ENCODE data around the gene DHX30.
"Not testable (repeated sequence)": the region's sequence is repeated elsewhere in the genome, so short reads cannot be mapped to it uniquely, and the experiment has no call there.

The DHX30 gene, protein sequence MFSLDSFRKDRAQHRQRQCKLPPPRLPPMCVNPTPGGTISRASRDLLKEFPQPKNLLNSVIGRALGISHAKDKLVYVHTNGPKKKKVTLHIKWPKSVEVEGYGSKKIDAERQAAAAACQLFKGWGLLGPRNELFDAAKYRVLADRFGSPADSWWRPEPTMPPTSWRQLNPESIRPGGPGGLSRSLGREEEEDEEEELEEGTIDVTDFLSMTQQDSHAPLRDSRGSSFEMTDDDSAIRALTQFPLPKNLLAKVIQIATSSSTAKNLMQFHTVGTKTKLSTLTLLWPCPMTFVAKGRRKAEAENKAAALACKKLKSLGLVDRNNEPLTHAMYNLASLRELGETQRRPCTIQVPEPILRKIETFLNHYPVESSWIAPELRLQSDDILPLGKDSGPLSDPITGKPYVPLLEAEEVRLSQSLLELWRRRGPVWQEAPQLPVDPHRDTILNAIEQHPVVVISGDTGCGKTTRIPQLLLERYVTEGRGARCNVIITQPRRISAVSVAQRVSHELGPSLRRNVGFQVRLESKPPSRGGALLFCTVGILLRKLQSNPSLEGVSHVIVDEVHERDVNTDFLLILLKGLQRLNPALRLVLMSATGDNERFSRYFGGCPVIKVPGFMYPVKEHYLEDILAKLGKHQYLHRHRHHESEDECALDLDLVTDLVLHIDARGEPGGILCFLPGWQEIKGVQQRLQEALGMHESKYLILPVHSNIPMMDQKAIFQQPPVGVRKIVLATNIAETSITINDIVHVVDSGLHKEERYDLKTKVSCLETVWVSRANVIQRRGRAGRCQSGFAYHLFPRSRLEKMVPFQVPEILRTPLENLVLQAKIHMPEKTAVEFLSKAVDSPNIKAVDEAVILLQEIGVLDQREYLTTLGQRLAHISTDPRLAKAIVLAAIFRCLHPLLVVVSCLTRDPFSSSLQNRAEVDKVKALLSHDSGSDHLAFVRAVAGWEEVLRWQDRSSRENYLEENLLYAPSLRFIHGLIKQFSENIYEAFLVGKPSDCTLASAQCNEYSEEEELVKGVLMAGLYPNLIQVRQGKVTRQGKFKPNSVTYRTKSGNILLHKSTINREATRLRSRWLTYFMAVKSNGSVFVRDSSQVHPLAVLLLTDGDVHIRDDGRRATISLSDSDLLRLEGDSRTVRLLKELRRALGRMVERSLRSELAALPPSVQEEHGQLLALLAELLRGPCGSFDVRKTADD

DNA sequence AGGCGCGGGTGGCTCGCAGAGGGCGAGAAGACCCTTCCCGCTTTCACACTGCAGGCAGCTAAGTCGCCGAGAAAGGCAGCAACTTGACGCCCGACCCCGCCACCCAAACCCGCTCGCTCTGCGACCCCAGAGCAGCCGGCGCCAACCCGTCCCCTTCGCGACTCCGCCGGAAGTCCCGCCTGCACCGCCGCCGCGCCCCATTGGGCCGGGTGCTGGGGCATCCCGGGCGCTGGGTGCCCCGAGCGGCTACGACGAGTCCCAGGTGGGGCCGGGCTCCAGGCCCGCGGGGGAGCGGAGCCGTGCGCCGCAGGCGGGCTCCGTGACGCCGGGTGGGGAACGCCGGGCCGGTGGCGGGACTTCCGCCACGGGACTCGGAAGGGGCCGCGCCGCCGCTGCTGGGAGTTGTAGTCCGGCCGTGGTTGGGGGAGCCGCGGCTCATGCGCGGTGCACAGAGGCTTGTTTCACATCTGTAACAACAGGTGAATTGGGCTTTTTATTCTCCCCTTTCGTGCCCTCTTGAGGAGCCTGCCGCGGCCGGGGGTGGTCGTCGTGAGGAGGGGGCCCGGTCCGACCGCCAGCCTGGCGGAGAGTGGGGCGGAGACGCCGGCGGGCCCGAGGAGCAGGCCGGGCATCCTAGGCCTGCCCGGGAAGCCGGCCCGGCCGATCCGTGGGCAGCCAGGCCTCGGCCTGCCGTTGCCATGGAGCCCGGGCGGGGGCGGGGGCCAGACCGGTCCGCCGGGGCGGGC lies at the start of gene DHX30:
Gene DHX30, plus strand, starts transcription at position 405 of the 746 bp plus-strand sequence. CDS start 7,546 bp downstream, outside the sequence.
- DNase-seq, result peak; percentile 78

DNA sequence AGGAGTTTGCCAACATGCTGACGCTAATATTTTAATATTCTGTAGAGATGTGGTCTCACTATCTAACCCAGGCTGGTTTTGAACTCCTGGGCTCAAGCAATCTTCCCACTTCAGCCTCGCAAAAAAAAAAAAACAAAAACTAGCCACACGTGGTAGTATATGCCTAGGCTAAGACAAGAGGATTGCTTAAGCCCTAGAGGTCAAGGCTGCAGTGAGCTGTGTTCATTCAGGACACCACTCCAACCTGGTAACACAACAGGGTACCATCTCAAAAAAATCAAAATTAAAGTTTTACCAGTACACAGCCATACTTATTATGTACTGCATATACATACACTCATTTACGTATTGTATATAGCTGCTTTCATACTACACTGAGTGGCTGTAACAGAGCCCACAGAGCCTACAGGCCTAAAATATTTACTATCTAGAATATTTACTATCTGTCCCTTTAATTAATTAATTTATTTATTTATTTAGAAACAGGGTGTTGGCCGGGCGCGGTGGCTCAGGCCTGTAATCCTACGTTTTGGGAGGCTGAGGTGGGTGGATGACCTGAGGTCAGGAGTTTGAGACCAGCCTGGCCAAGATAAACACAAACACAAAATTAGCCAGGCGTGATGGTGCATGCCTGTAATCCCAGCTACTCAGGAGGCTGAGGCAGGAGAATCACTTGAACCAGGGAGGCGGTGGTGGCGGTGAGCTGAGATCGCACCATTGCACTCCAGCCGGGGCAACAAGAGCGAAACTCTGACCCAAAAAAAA lies 44.5 kb upstream of the DHX30 start:
- no peak for DNase-seq

DNA sequence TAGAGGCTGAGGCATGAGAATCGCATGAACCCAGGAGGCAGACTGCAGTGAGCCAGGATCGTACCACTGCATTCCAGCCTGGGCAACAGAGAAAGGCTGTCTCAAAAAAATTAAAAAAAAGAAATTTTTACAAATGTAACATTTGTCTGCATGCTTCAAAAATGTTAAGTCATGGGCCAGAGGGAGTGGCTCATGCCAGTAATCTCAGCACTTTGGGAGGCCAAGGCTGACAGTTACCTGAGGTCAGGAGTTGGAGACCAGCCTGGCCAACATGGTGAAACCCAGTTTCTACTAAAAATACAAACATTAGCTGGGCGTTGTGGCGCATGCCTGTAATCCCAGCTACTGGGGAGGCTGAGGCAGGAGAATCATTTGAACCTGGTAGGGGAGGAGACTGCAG lies 42.7 kb upstream of the DHX30 start:
- not testable (repeated sequence) for DNase-seq

DNA sequence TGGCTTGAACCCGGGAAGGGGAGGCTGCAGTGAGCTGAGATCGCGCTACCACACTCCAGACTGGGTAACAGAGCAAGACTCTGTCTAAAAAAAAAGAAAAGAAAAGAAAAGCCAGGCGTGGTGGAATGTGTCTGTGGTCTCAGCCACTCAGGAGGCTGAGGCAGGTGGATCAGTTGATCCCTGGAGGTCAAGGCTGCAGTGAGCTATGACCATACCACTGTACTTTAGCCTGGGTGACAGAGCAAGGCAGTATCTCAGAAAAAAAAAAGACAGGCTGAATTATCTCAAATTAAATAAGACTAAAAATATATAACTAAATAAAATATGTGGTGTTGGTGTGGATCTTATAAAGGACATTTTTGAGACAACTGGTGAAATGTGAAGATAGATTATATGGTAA lies 41.9 kb upstream of the DHX30 start:
- DNase-seq, result no peak

DNA sequence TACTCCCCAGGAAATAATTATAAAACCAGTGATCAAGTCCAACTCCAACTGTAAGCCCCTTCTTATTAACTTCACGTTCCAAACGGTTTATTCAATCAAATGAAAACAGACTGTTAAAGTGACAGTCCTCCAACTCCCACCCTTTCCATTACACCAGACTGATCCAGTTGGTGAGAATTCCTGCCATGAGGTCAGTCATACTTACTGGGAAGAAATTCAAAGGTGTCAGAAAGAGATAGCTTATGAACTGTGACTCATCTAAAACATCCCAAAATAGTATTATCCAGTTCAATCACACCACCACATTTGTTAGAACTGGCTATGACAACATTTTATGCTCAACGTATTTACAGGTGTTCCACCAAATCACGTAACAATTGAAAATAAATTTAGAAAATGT lies 40.7 kb upstream of the DHX30 start:
- no peak for DNase-seq

DNA sequence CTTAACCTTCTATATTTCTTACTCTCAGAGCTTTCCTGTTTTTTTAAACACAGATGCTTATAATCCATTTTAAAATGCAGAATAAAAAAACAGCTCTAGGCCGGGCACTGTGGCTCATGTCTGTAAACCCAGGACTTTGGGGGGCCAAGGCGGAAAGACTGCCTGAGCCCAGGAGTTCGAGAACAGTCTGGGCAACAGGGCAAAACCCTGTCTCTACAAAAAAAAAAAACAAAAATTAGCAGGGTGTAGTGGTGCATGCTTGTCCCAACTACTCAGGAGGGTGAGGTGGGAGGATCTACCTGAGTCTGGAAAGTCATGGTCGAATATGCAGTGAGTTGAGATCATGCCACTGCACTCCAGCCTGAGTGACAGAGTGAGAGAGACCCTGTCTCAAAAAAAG lies 36.8 kb upstream of the DHX30 start:
- no peak for DNase-seq

DNA sequence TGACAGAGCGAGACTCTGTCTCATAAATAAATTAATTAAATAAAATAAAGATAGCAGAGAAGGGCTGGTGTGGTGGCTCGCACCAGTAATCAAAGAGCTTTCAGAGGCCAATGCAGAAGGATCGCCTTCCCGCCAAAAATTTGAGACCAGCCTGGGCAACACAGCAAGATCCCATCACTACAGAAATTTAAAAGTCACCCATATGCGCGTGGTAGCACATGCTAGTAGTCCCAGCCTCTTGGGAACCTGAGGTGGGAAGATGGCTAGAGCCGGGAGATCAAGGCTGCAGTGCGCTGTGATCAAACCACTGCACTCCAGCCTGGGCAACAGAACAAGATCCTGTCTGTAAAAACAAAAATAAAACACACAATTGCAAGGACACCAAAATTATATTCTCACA lies 30.9 kb upstream of the DHX30 start:
- DNase-seq, result no peak

DNA sequence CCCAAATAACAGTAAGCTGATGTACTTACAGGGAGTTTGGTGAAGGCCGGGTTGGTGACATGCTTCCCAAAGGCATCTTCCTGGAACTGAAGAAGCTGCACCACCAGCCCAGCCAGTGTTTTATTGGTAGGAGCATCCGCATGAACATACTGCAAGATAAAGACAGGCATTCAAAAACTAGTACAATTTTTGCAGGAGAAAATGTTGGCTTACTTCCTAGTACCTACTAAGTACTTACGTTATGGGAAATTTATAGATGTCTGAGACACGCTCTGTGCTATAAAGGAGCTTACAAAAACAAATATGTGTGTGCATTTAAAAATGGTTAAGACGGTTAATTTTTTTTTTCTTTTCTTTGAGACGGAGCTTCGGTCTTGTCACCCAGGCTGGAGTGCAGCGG lies 30.1 kb upstream of the DHX30 start:
- no peak for DNase-seq

DNA sequence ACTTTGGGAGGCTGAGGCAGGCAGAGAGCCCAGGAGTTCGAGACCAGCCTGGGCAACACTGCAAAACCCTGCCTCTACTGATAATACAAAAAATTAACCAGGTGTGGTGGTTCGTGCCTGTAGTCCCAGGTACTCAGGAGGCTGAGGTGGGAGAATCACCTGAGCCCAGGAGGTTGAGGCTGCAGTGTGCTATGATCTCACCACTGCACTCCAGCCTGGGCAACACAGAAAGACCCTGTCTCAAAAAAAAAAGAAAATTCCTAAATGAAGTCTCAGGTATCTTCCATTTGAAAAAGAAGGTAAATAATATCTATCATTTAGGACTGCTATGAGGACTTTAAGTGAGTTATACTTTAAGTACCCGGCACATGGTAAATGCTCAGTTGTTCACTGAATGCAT lies 24.2 kb upstream of the DHX30 start:
- DNase-seq, result no peak

DNA sequence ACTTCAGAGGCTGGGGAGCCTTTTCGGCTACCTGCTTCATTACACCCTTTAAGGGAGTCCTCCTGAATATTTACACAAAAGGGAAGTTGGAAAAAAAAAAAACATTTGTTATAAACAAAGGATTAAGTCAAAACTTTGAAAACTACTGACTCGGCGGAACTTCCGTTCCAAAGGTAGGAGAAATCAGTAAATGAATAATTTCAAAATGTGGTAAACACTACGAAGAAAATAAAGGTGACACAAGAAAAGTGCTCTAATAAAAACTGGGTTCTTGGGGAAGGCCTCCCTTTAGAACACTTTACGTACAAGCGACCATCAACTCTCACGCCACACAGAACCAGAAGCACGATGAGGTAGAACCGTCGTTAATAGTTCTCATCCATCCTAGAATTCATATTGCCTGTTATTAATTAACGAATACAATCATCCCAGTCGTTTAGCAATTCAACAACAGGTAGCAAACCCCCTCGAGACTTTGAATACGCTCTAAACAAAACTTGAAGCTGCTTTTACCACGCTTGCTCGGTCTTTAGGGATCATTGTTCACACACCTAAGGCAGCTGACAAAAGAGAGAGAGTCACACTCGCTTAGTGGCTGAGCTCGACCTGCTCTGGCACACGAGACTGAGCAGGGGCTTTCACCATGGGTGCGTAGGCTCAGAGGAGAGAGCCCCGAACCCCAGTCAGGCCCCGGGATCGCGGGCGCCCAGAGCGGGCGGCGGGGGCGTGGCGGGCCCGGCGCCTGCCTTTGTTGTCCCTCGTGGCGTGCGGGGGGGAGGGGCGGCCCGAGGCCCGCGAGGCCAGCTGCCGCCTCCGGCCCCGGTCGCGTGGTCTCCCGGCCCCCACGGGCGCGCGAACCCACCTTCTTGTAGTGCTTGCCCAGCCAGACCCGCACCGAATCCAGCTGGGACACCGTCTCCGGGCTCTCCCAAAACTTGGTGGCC lies 21.9 kb upstream of the DHX30 start:
- peak; percentile 54 for DNase-seq

DNA sequence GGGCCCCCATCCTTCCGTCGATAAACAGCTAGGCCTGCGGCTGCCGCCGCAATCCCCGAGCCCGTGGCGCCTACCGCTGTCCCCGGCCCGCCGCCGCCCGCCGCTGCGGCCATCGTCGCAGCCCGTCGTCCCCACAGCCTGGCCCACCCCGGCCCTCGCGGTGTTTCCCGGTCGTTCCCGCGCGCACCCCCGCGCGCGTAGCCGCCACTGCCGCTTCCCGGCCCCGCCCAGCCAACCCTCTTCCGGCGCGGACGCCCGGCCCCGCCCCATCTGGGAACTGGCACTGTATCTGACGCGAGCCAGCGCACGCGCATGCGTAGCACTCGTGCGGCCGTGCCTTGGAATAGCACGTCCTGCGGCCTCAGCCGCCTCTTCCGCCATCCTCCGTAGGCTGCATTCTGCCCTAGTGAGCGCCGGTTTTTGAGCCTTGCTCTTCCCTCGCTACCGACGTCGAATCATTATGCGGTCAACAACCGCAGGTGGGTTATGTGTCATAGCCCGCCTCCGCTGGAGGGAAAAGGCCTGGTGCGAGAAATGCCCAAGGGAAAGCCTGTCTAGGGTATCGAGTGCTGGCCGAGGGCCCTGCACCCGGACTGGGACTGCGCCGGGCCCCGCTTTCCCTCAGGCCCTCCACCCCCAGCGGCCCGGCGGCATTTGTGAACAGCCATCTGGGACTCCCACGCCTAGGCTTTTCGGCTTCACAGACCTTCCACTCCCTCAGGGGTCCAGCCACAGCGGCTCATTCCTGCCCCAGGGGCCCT lies 21.1 kb upstream of the DHX30 start, which contains the start of gene SMARCC1:
Gene SMARCC1, minus strand, starts transcription at position 209 of the 761 bp plus-strand sequence. Its CDS starts 96 bp downstream, at position 113.
- DNase-seq, result peak; percentile 95

DNA sequence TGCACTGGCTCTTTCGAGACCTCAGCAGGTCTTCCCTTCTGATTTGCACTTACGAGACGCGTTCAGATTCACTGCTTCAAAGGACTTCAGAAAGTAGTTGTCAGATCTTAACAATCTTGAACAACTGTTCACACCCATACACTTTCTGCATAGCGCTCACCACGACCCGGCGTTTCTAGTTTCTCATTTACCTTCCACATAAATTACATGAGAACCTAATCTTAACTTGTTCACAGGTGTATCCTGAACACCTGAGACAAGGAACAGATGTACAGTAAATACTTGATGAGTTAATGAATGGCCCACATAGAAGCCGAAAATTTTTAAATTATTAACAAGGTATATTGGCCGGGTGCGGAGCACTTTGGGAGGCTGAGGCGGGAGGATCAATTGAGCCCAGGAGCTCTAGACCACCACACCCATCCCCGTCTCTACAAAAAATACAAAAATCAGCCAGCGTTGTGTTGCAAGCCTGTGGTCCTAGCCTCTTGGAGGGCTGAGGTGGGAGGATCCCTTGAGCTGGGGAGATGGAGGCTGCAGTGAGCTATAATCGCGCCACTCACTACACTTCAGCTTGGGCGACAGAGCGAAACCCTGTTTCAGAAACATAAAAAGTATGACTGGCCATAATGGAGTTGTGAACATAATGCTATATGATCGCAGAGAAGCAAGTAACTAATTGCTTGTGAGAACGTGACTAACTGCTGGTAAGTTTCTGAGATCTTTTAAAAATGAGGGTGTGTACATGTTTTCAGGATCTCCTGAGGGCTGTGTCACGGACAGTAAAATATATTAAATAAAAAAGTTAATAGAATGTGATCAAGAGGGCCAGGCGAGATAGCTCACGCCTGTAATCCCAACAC lies 20.3 kb upstream of the DHX30 start:
- no peak for DNase-seq

DNA sequence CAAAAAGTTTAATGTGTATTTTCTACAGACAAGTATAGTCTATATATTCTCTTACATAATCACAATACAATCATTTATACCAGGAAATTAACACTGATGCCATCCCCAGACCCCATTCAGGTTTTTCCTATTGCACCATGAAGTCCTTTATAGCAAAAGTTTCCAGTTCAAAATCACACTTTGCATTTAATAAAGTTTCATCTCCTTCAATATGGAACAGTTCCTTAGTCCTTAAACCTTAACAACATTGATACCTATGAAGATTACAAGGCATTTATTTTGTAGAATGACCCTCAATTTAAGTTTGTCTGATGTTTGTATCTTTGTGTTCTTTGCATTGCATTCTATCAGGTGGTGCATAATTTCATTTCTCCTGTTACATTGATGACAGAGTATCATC lies 19.3 kb upstream of the DHX30 start:
- DNase-seq, result no peak

DNA sequence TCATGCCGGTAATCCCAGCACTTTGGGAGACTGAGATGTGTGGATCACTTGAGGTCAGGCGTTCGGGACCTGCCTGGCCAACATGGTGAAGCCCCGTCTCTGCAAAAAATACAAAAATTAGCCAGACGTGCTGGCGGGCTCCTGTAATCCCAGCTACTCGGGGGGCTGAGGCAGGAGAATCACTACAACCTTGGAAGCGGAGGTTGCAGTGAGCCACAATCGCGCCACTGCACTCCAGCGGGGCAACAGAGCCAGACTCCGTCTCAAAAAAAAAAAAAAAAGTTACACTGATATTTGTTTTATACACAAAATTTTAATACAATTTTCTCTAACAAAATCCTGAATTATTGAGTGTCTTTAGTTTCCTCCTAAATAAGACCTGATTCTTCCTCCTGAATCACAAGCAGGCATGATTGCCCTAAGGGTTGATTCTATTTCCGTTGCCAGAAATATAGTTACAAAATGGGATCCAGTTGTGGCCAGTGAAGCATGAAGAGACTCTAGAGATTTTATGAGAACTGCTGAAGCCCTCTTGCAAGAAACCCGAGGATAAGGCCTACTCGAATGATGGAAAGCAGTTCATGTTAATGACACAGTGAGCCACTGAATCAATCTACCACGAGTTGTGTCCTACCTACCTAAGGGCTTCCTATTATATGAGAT lies 11.6 kb upstream of the DHX30 start:
- no peak for DNase-seq

DNA sequence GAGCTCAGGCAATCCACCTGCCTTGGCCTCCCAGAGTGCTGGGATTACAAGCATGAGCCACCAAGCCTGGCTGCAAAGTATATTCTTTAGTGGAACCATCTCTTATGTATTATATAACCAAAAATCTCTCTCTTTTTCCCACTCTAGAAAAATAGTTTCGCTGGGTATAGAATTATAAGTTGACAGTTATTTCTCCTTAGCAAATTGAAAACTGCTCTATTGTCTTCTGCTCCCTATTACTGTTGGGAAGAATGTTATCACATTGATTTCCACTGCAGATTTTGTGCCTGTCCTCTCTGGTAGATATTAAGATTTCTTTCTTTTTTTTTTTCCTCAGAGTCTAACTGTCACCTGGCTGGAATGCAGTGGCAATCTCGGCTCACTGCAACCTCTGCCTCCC lies 10.2 kb upstream of the DHX30 start:
- no peak for DNase-seq

DNA sequence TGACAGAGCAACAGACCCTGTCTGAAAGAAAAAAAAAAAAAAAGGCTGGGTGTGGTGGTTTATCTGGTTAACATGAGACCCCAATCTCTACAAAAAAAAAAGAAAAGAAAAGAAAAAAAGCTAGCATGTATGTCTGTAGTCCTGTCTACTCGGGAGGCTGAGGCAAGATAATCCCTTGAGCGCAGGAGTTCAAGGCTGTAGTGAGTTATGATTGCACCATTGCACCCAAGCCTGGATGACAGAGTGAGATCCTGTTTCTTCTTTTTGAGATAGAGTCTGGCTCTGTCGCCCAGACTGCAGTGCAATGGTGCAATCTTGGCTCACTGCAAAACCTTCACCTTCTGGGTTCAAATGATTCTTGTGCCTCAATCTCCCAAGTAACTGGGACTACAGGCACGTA lies 8.4 kb upstream of the DHX30 start:
- DNase-seq, result no peak

DNA sequence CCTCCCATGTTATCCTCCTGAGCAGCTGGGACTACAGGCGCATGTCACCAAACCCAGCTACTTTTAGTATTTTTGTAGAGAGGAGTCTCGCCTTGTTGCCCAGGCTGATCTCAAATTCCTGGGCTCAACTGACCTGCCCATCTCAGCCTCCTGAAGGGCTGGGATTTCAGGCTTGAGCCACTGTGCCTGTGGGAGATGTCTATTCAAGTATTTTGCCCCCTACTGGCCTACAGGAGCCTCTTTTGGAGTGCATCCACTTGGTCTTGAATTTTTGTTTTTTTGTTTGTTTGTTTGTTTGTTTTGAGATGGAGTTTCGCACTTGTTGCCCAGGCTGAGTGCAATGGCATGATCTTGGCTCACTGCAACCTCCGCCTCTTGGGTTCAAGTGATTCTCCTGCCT lies 3.2 kb upstream of the DHX30 start:
- no peak for DNase-seq

DNA sequence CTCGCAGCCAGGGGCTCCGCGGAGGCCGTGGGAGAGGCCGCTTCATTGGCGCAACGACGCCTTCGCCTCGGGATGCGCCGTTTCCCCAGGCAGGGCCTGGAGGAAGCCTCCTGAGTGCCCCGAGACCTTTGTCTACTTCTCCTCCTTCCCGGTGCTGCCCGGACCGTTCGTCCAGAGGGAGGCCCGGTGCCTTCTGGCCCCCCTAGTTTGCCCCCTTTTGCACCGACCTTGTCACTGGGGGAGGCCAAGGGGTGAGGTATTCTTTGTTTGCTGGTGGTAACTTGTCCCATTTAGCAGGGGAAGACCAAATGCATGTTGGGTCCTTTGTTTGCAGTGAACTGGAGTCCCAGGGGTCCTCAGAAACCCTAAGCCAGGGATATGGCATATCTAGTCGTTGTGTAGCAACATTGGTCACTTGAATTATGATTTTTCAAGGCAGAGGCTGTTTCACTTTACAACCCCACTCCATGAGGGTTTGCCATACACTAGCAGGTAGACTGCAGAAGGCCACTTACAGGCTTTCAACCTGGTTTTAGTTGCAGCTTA lies 615 bp downstream of the DHX30 start:
- DNase-seq, result no peak

Data from activated effector memory CD4-positive, alpha-beta T cell treated with Interleukin-2 at 50 U/mL for 16 hours (primary cell).